ENCODE results near the gene HES2.

Gene HES2

DNA sequence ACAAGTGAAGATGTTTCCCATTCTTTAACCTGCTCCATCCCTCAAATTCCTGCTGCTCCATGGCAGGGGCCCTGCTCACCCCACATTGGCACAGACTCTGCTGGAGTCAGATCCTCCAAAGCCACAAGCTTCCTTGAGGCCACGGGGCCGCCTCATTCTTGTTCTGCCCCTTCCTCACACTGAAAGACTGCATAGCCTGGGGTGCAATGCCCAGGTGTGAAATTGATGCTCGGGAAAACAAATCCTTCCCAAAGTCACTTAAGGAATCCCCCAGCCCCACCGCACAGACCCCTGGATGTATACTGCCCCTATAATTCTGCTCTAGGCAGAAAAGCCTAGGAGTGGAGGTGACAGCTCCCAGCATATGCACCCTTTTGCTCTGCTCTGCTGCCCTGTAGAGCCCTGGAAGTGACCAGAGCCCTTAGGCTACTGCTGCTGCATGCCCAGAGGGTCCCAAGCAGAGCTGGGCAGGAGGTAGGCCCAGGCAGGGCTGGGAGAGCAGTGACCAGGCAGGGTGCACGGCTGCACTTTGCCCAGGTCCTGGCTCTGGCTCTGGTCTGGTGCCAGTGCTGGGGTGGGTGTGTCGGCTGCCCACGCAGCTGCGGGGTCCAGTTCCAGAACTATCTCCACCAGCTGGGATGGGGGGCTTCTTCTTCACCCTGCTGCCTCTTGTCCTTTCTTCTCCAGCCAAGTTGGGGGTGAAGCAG is 1.6 kb downstream of the HES2 start:
- TF ChIP-seq, protein P1, sequence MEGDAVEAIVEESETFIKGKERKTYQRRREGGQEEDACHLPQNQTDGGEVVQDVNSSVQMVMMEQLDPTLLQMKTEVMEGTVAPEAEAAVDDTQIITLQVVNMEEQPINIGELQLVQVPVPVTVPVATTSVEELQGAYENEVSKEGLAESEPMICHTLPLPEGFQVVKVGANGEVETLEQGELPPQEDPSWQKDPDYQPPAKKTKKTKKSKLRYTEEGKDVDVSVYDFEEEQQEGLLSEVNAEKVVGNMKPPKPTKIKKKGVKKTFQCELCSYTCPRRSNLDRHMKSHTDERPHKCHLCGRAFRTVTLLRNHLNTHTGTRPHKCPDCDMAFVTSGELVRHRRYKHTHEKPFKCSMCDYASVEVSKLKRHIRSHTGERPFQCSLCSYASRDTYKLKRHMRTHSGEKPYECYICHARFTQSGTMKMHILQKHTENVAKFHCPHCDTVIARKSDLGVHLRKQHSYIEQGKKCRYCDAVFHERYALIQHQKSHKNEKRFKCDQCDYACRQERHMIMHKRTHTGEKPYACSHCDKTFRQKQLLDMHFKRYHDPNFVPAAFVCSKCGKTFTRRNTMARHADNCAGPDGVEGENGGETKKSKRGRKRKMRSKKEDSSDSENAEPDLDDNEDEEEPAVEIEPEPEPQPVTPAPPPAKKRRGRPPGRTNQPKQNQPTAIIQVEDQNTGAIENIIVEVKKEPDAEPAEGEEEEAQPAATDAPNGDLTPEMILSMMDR (conservative IDR thresholded peaks at IDR 0.05; ENCODE audit: control insufficient read depth, insufficient read depth, low read depth, low read length), result no peak
- H3K4me3 ChIP-seq (ENCODE audit: control insufficient read depth, low read depth, low read length), result no peak overlapping the region
- DNase-seq (ENCODE audit: low read depth), result no peak

DNA sequence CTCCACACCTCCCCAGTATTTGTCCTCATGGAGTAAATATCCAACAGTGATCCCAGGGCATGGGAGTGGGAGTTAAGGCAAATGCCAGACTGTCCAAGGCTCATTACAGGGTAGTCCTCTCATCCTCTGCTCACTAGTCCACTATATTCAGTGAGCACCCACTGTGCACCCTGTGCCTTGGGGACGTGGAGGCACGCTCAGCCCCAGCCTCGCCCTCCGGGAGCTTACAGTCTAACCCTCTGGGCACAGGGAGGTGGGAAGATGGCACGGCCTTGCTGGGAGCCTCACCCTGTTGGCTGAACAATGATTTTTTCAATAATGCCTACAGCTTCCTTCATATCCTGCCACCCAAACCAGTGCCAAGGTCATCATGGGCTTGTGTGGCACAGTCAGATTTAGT is 2.8 kb downstream of the HES2 start:
- no peak overlapping the region for H3K4me3 ChIP-seq (ENCODE audit: control insufficient read depth, low read depth, low read length)
- TF ChIP-seq, protein P1 (conservative IDR thresholded peaks at IDR 0.05; ENCODE audit: control insufficient read depth, insufficient read depth, low read depth, low read length), result no peak
- DNase-seq (ENCODE audit: low read depth), result no peak

DNA sequence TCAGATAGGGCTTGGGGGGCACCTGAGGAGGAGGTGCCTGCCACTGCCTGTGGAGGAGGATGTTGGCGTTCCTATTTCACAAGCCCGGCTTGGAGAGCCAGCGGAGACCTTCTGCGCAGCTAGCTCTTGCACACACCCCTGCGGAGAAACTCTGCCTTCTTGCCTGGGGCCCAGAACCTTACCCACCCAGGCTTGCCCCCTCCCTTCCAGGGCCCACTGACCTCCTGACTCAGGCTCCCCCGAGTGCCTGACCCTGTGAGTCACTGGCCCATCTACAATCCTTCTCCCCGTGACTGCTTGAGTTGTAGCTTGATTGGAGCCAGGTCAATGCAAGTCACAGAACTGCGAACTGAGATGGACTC is 3.4 kb downstream of the HES2 start:
- TF ChIP-seq, protein P1 (conservative IDR thresholded peaks at IDR 0.05; ENCODE audit: control insufficient read depth, insufficient read depth, low read depth, low read length), result no peak
- no peak overlapping the region for H3K4me3 ChIP-seq (ENCODE audit: control insufficient read depth, low read depth, low read length)
- no peak for DNase-seq (ENCODE audit: low read depth)

DNA sequence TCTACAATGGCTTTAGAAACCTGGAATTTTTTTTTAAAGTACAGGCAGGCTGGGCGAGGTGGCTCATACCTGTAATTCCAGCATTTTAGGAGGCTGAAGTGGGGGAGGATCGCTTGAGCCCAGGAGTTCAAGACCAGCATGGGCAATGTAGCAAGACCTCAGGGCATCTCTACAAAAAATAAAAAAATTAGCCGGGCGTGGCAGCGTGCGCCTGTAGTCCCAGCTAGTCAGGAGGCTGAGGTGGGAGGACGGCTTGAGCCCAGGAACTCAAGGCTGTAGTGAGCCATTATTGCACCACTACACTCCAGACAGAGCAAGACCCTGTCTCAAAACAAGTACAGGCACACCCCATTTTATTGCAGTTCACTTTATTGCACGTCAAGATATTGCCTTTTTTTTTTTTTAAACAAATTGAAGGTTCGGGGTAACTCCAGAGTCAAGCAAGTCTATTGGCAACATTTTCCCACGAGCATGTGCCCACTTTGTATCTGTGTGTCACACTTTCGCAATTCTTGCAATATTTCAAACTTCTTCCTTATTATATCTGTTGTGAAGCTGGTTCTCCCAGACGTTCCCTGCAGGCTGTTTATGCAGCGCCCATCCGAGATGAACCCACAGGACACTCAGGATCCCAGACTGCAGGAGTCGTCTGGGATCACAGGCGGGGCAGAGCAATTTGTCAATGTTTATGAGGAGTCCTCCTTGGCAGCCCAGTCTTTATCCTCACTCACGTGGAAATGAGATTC is 4.7 kb downstream of the HES2 start:
- no peak overlapping the region for H3K4me3 ChIP-seq (ENCODE audit: control insufficient read depth, low read depth, low read length)
- TF ChIP-seq, protein P1 (conservative IDR thresholded peaks at IDR 0.05; ENCODE audit: control insufficient read depth, insufficient read depth, low read depth, low read length), result no peak
- peak; percentile 26 for DNase-seq (ENCODE audit: low read depth)

DNA sequence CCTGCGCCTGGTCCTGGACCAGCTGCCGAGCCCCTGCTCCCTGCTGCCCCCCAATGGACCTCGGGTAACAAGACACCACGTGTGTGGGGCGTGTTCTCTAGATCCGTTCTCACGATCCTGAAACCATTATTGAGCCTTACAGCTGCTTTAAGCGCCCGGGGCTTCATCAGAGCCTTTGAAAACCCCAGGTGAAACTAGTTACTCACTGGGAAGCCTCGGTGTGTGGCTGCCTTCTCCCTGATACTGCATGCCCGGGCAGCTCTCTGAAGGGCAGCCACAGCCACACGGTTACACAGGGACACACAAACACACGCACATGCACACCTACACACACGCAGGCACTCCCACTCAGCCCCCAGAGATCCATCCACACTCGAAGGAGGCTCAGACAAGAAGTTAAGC is 5.3 kb downstream of the HES2 start:
- no peak overlapping the region for H3K4me3 ChIP-seq (ENCODE audit: control insufficient read depth, low read depth, low read length)
- TF ChIP-seq, protein P1 (conservative IDR thresholded peaks at IDR 0.05; ENCODE audit: control insufficient read depth, insufficient read depth, low read depth, low read length), result peak; percentile 52
- DNase-seq (ENCODE audit: low read depth), result peak; percentile 46

DNA sequence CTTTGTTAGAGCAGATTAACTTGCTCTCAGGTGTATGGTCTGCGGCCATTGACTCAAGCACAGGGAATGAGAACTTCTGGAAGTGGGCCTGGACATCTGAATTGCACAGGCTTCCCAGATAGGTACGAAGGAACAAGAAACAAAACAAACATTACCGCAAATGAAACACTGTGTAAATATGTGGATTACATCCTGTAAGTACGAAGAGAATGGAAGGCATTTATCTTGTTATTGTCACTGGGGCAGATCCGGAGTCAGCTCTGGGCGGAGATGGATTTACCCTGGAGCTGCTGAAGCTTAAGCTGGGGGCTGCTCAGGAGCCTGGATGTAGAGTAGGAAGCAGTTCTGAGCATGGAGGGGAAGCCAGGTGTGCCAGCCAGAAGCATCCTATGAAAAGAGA is 6.8 kb downstream of the HES2 start:
- no peak for DNase-seq (ENCODE audit: low read depth)
- H3K4me3 ChIP-seq (ENCODE audit: control insufficient read depth, low read depth, low read length), result no peak overlapping the region
- TF ChIP-seq, protein P1 (conservative IDR thresholded peaks at IDR 0.05; ENCODE audit: control insufficient read depth, insufficient read depth, low read depth, low read length), result no peak
